Stimulated activated CD8-positive, alpha-beta memory T cell treated with anti-CD3 and anti-CD28 coated beads, Interleukin-12 subunit alpha, Interleukin-12 subunit beta, amount 100 ng/mL, for 1 hour (primary cell): ENCODE measurements around the gene ARFRP1.

Experiments used
- DNase-seq: peaks from one replicate; pipeline ENCODE4 v3.0.0-alpha.2; 2020; ENCODE audit warnings: low read depth

ARFRP1 gene

DNA sequence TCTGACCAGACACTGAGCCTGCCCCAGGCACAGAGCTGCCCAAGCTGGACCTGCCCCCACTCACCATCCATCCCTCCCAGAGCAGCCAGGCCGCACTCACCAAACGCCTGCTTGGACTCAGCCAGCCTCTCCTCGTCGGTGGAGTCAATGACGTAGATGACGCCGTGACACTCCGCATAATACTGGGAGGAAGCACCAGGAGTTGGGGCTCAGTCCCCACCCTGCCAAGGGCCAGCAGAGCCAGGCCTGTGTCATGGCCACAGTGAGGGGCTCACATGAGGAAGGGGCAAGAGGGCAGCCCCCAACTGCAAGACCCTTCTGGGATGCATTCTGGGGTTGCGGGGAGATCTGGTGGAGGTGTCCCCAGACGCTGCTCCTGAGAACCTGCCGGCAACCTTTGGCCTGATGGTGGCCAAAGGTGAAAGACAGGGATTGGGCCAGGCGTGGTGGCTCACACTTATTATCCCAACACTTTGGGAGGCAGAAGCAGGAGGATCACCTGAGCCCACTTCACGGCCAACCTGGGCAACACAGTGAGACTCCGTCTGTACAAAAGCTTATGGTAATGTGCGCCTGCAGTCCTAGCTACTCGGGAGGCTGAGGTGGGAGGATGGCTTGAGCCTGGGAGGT lies 5.6 kb downstream of the ARFRP1 start:
- DNase-seq, result no peak

DNA sequence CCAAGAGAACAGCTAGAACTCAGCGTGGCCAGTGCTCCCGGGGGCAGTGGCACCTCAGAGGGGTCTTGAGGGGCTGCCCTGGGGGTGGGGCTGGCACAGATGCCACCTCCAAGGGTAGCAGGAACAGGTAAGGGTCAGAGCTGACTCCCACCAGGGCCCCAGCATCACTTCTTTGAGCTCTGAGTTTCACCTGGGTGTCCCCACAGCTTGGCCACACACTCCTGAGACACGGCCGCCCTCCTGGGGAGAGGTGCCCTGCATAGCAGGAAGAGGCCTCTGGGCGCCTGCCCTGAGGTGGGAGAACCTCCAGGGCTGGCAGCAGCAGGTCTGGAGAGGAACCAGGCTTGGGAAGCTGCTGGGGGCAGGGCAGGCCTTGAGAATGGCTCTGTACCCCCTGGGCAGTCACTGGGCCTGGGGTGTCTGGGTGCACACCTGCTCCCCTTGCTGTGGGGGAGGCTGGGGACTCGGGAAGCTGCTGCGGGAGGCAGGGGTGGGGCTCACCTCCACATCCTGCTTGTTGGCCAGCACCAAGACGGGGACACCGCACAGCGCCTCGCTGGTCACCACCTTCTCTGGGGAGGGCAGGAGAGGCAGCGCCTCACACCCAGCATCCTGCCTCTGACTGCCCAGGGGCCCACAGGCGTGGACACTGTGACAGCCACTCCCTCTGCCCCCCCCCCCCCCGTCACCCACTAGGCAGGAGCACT lies 6.3 kb downstream of the ARFRP1 start:
- DNase-seq, result no peak

DNA sequence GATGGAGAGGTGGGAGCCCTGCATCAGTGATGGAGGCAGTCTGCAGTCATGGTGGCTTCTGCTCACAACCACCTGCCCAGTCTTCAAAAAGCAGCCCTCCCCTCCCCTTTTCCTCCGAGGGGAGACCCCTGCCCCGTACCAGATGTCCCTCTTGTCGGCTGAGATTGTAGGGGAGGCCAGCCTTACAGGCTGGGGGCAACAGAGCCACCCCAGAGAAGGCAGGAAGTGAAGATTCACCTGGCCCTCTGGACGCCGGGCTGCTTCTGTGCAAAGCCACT lies 6.8 kb downstream of the ARFRP1 start:
- DNase-seq, result no peak

DNA sequence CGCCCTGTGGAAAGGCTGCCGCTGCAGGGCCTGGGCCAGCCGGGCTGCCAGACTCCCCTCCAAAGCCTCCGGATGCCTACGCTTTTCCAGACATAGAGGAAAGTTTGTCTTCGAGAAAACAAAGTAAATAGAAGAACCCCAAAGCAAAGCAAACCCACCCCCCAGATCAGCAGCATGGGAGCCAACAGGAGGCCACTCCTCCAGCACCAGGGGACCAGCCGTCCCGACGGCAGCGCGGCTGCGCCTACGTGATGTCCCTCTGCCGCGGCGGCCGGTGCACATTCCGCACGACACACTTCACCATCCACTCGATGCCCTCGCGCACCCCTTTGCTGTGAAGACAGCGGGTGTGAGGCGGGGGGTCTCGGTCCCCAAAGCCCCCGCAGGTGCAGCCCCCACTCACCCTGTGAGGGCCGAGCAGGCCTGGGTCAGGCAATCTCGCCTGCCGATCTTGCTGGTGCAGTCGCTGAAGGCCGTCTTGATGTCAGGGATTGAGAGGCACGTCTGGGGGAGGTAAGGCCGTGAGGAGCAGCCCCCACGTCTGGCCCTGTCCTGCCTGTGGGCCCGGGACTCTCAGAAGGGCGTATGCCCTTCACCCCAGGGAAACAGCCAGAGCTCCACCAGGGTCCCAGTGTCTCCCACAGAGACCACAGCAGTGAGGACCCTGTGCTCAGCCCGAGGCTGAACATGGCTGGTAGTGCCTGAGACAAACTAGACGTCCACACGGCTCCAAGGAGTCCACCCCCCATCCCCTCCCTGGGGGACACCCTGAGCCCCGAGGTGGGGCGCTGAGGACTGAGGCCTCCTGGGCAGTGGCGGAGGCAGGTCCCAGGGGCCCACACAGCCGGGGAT lies 7.4 kb downstream of the ARFRP1 start:
- DNase-seq, result no peak

DNA sequence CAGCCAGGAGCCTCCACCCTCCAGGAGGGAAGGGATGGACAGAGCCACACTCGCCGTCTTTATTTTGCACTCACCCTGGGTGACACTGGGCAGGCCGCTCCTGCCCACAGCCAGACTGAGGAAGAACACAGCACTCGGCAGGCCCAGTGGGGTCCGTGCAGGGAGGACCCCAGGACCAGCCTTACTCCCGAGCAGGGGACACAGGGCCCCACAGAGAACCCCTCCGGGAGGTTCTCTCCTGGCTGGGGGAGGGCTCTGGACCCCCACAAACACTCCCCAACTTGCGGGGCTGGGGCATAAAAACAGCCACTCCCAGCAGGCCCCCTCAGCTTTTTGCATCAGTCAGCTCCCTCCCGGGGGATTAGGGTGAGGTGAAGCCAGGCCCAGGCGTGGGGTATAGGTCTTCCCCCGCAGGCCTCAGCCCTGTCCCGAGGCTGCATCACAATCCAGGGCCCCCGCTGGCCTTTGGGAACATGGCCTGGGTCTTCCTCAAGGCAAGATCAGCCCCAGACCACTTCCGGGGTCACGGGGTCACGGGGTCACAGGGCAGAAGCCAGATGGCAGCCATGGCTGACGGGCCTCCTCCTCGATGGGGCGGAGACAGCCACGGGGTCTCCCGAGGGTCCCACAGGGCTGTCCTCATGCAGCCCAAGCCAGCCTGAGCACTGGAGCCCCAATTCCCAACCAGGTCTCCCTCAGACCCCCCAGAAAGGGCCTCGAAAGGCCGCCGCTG lies 8.1 kb downstream of the ARFRP1 start:
- DNase-seq, result no peak

DNA sequence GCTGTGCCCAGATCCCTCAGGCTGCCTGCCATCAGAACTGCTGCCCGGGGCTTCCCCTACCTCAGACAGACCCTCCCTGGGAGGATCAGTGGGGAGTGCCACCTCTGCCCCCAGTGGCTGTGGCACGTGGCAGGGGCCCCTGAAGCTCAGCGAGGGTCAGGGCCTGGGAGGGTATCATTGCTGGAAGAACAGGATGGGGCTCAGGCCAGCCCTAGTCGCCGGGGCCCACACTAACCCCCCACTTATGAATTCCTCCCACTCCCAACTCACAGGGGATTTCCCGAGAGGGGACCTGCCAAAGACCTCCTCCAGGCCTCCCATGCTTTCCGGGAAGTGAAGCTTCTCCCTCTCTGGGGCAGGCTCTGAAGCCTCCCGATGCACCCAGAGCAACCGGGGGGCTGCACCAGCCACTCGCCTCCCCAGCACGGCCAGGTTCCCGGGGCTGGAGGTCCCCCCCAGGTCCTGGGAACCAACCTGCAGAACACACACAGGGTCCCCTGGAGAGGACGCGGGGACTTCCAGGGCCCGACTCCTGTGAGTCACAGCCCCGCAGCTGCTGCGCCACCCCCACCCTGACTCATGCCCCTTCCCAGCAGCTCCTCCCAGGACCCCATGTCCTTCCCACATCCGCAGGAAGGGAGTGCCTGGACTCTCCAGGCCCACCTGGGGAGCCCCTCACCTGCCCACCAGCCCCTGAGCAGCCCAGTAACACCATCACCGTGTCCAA lies 8.9 kb downstream of the ARFRP1 start:
- no peak for DNase-seq

DNA sequence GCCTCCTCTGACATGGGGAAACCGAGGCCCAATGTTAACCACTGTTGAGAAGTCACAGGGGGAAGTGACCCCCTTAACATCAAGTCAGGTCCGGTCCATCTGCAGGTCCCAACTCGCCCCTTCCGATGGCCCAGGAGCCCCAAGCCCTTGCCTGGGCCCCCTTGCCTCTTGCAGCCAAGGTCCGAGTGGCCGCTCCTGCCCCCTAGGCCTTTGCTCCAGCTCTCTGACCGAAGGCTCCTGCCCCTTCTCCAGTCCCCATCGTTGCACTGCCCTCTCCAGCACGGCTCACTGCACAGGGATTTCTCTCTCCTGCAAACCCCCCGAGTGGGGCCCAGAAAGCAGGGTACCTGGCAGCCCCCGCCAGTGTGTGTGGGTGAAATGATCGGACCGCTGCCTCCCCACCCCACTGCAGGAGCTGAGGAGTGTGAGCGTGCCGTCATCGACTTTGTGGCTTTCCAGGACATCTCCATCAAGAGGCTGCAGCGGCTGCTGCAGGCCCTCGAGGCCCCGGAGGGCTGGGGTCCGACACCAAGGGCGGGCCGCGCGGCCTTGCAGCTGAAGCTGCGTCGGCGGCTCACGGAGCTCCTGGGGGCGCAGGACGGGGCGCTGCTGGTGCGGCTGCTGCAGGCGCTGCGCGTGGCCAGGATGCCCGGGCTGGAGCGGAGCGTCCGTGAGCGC lies 9.8 kb downstream of the ARFRP1 start:
- no peak for DNase-seq

DNA sequence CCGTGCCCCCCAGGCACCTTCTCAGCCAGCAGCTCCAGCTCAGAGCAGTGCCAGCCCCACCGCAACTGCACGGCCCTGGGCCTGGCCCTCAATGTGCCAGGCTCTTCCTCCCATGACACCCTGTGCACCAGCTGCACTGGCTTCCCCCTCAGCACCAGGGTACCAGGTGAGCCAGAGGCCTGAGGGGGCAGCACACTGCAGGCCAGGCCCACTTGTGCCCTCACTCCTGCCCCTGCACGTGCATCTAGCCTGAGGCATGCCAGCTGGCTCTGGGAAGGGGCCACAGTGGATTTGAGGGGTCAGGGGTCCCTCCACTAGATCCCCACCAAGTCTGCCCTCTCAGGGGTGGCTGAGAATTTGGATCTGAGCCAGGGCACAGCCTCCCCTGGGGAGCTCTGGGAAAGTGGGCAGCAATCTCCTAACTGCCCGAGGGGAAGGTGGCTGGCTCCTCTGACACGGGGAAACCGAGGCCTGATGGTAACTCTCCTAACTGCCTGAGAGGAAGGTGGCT lies 10.4 kb downstream of the ARFRP1 start:
- no peak for DNase-seq

DNA sequence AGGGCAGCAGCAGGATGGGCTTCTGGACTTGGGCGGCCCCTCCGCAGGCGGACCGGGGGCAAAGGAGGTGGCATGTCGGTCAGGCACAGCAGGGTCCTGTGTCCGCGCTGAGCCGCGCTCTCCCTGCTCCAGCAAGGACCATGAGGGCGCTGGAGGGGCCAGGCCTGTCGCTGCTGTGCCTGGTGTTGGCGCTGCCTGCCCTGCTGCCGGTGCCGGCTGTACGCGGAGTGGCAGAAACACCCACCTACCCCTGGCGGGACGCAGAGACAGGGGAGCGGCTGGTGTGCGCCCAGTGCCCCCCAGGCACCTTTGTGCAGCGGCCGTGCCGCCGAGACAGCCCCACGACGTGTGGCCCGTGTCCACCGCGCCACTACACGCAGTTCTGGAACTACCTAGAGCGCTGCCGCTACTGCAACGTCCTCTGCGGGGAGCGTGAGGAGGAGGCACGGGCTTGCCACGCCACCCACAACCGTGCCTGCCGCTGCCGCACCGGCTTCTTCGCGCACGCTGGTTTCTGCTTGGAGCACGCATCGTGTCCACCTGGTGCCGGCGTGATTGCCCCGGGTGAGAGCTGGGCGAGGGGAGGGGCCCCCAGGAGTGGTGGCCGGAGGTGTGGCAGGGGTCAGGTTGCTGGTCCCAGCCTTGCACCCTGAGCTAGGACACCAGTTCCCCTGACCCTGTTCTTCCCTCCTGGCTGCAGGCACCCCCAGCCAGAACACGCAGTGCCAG lies 11.0 kb downstream of the ARFRP1 start, which contains the start of gene TNFRSF6B:
TNFRSF6B (plus strand) TSS at position 25 of the 729 bp plus-strand sequence; CDS start at position 141, 116 bp downstream.
- no peak for DNase-seq

DNA sequence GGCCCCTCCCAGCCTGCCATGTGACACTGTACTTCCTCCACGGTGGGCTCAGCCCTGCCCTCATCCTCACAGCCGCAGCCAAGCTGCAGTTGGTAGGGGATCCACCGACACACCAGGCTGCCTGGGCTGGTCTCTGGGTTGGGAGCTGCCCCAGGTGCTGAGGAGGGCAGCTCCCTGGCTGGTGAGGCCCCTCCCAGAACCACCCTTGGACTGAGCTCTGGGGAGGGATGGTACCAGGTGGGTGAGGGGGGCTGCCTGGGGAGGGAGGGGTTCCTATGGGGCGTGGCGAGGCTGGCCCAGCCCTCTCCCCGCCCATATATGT lies 11.5 kb downstream of the ARFRP1 start:
- no peak for DNase-seq

DNA sequence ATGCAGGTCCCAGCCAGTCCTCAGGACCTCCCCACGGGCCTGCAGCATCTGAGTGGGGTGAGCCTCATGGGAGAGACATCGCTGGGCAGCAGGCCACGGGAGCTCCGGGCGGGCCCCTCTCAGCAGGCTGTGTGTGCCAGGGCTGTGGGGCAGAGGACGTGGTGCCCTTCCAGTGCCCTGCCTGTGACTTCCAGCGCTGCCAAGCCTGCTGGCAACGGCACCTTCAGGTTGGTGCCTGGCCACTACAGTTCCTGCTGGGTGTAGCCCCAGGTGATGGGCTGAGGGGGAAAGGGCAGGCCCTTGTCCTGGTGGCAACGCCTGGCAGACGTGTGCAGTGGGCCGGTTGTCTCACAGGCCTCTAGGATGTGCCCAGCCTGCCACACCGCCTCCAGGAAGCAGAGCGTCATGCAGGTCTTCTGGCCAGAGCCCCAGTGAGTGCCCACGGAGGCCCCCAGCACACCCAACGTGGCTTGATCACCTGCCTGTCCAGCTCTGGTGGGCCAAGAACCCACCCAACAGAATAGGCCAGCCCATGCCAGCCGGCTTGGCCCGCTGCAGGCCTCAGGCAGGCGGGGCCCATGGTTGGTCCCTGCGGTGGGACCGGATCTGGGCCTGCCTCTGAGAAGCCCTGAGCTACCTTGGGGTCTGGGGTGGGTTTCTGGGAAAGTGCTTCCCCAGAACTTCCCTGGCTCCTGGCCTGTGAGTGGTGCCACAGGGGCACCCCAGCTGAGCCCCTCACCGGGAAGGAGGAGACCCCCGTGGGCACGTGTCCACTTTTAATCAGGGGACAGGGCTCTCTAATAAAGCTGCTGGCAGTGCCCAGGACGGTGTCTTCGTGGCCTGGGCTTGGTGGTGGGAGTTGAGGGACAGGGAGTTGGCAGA lies 12.1 kb downstream of the ARFRP1 start:
- no peak for DNase-seq

DNA sequence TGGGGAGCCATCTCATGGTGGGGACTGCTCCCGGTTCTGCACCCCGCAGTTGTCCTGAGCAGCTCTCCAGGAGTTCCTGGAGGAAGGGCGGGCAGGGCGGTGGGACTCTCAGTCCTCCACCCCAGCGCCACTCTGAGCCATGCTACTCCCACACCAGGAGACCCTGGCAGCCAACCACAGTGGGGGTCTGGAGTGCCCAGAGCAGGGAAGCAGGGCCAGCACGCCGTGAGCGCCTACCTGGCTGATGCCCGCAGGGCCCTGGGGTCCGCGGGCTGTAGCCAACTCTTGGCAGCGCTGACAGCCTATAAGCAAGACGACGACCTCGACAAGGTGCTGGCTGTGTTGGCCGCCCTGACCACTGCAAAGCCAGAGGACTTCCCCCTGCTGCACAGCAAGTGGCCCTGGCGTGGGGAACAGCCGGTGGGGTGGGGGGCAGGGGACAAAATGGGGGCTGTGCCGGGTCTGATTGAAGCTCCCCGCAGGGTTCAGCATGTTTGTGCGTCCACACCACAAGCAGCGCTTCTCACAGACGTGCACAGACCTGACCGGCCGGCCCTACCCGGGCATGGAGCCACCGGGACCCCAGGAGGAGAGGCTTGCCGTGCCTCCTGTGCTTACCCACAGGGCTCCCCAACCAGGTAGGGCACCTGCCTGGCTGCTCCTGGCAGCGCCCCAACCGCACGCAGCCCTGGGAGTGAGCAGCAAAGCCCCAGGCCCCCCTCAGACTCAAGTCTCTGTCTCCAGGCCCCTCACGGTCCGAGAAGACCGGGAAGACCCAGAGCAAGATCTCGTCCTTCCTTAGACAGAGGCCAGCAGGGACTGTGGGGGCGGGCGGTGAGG lies 13.0 kb downstream of the ARFRP1 start:
- DNase-seq, result no peak

DNA sequence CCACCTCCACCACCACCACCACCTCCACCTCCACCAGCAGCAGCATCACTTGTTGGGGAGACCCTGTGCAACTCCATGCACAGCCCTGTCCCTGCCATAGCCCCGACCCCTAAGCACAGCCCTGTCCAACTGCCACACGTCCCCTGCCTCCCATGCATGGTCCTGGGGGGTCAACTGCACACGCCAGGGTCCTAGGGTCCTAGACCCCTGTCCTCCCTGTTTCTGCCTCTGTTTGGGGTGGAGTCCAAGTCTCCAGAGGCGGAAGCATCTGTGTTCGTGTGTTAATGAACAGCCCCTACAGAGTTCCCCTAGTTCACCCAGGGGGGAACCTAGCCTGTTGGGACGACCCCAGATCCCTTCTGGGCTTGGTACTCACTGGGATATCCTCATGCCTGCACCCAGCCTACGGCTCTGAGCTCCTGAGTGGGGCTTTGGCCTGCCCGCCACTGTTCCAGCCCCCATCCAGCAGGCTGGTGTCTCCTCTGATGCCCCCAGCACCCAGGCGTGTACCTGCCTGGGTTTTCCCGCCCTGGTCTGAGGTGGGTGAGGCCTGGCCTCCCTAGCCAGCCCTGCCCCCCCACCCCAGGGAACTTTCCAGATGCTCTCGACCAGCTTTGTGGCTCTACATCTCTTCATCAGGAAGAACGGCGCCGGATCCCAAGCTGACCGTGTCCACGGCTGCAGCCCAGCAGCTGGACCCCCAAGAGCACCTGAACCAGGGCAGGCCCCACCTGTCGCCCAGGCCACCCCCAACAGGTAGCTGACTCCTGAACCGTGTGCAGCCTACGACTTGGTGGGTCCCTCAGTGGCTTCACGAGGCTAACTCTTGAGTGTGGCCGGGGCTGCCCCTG lies 13.8 kb downstream of the ARFRP1 start:
- DNase-seq, result no peak

DNA sequence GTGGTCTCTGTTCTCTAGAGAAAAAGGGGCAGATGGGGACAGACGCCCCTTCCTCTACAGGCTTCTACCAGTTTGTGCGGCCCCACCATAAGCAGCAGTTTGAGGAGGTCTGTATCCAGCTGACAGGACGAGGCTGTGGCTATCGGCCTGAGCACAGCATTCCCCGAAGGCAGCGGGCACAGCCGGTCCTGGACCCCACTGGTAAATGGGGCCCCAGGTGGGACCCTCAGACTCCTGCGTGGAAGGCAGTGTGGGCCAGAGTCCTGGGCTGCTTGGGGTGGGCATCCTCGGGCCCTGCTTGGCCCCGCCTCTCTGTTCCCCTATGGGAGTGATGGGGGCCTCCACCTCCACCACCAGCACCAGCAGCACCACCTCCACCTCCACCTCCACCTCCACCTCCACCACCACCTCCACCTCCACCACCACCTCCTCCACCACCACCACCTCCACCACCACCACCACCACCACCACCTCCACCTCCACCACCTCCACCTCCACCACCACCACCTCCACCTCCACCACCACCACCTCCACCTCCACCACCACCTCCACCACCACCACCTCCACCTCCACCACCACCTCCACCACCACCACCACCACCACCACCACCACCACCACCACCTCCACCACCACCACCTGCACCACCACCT lies 14.6 kb downstream of the ARFRP1 start:
- no peak for DNase-seq

DNA sequence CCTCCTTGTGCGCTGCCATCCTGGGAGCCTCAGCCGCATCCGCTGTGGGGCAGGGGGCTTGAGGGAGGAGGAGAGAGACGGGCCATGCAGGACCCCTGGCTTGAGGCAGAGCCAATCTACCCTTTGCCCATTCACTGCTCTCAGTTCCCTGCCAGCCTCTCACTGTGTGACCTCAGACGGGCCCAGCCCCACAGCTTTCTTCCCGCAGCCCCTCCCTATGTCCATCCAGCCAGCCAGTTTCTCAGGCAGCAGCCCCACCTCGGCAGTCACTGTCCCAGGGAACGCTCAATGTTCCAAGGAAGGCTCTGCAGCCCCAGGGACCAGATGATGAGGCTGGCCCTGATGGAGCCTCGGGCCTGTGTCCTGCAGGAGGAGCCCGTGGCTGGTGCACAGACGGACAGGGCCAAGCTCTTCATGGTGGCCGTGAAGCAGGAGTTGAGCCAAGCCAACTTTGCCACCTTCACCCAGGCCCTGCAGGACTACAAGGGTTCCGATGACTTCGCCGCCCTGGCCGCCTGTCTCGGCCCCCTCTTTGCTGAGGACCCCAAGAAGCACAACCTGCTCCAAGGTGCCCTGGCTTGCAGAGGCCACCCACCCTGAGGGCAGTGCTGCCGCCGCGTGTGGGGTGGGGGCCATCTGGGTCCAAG lies 15.2 kb downstream of the ARFRP1 start:
- DNase-seq, result no peak

DNA sequence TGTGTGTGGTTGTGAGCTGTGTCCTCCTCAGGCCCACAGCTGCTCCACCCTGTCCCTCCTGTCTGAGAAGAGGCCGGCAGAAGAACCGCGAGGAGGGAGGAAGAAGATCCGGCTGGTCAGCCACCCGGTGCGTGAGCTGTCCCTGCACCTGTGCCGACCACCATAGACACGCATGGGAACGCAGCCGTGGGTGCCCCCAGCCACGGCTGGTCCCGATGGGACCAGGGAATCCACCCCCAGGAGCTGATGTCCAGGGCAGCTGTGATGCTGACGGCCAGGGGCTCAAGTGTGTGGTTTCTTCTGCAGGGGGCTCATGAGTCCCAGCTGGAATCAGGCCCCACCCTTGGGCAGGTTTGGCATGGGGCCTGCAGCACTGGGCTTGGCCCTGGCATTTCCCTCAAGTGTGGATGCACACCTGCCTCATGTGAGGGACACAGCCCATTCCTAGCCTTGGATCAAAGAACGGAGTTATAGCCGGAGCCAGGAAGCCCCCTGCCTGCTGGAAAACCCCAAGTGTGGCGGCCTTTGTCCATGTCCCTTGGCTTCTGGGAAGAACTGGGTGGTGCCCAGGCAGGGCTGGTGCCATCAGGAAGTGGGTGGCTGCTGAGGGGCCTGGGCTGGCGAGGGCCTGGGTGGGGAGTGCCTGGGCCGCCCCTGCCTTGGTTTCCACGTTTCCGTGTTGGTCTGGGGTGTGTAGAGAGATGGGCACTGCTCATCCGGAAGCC lies 15.9 kb downstream of the ARFRP1 start:
- no peak for DNase-seq
